Caki2 (cell line): Measurements from ENCODE around the gene SMIM20. TPM values are rescaled to one million over a fixed set of nuclear protein-coding genes. Genes with fewer than 3 reads are reported as not detected.

Source experiments
- DNase-seq: peaks from one replicate; pipeline ENCODE4 v3.0.0-alpha.2; 2015; ENCODE audit warnings: low read depth
- in situ Hi-C: cut with HindIII; loops from 2 replicates; pipeline ENCODE4 v1.10.0; 2016; ENCODE audit warnings: low sequenced_read_pairs, low pct_unique_long_range_greater_than_20kb, mixed read lengths
- total RNA-seq: library from RNA; depleted of rRNA; stranded (reverse); fragments of >200 nt; shearing (Covaris generic); gene quantifications from 2 replicates; pipeline ENCODE4 v1.2.3, GENCODE V29; 2014; ENCODE audit warnings: low replicate concordance; rRNA removed

Gene SMIM20
- total RNA-seq, 1 experiment from 2014 or later = 96.5 TPM

- DNase-seq = no peak
- in situ Hi-C loops = no loop called here
Measured at GRCh38 chr4:25972984-25973745, 59.1 kb downstream of the SMIM20 start.

- DNase-seq = no peak
- in situ Hi-C loops = no loop called here
Measured at GRCh38 chr4:25976780-25977179, 62.8 kb downstream of the SMIM20 start.

DNA sequence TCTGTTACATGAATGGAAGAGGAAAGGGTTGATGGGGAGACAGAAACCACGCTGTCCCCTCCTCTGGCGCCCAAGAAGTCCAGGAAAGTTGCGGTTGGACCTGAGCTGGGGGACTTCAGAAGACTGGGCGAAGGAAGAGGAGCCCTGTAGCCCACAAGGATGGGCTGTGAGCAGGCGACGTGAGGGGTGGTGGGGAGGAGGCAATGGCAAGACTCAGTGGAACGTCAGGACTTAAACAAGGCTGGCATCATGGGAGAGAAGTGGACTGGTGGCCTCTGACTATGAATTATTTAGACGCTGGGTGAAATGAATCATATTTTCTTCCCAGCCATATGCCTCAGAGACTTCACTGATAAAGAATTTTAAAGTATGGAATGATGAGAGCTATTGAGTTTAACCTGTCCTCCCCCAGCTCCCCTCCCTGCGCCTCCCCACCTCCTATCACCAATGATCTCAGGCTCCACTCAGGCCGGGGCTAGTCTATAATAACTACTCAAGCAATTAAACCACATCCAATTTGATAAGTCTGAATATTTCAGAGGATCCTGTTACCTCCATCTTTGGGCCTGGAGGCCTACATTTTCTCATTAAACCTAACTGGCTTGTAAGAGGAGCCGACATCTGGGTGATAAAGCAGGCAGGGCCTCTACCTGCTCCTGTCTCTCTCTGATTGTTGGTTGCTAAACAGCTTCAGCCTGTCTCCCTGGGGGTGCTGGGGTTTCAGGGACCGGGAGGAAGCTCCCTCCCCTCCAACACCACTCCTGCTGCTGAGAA lies 63.6 kb downstream of the SMIM20 start:
- no peak for DNase-seq
- in situ Hi-C loops = no loop called here

GRCh38 chr4:25978327-25978726 lies 64.3 kb downstream of the SMIM20 start:
- DNase-seq = no peak
- in situ Hi-C loops = no loop called here

Other genes with a start within 250 kb of the SMIM20 start
- gene SEL1L3, start 51.2 kb upstream of the SMIM20 start, total RNA-seq = 124 and 161 TPM in 2 replicates